Breast epithelium (tissue), 3 donors: Measurements from ENCODE around the gene VSTM2B.

Source experiments
- CTCF ChIP-seq, 3 donors: fragments of 450-650 bp; IDR thresholded peaks; one replicate each; pipeline ENCODE4 v1.5.1; 2016 to 2017; ENCODE audit warnings: antibody characterized with exemption in 3 of 3, mild to moderate bottlenecking in 3 of 3, moderate library complexity in 3 of 3
- POLR2A ChIP-seq: fragments of 450-650 bp; IDR thresholded peaks from one replicate; pipeline ENCODE4 v1.6.1; 2016; ENCODE audit warnings: antibody characterized with exemption, mild to moderate bottlenecking, moderate library complexity

- TF ChIP-seq POLR2A (no peak), CTCF (IDR thresholded peaks at IDR 0.05) (no peak)
These were observed 7.8 kb upstream of the VSTM2B start for GRCh38 chr19:29517946-29518345.
